Glomerular endothelial cell (primary cell): ENCODE data around the gene STAMBP. TPM values are rescaled to one million over a fixed set of nuclear protein-coding genes. Genes with fewer than 3 reads are reported as not detected.

Experiments
- DNase-seq: peaks from one replicate; pipeline ENCODE4 v3.0.0-alpha.2; 2011; ENCODE audit warnings: low read depth, low spot score; ENCODE audit errors: extremely low read depth
- total RNA-seq: library from RNA; depleted of rRNA; stranded (reverse); fragments of >200 nt; gene quantifications from 2 replicates; pipeline ENCODE4 v1.2.3, GENCODE V29; 2015

Gene STAMBP
- total RNA-seq, 1 donor from 2014 or later, result 24.0 TPM

DNA sequence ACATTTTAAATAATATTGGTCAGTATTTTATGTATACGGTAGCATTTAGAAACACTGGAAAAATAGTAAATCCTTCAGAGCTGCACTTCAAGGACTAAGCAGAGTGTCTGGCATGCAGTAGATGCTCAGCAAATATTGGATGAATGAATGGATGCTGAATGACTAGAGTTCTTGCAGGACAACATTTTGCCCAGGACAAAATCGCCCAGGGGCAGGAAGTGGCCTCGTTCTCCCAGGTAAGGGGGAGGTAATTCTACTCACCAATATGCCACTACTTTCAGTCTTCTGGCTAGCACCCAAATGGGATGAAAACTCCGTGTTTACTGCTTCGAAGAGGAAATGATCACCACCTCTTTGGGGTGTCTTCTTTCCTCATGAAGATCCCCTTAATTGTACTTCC, 93.9 kb downstream of the STAMBP start:
- no peak for DNase-seq

Other genes starting within 250 kb of the STAMBP start
- not detected in 2 replicates for gene NAT8, start 186.5 kb upstream of the STAMBP start, total RNA-seq
- 29.1 and 38.8 TPM in 2 replicates for gene TPRKB, start 91.6 kb upstream of the STAMBP start, total RNA-seq
- gene DUSP11, start 48.9 kb upstream of the STAMBP start, total RNA-seq, result 26.4 and 38.2 TPM in 2 replicates
- not detected in 2 replicates for gene C2orf78, start 44.8 kb upstream of the STAMBP start, total RNA-seq
- gene ACTG2, start 64.0 kb downstream of the STAMBP start, total RNA-seq, result 1.6 TPM in 1 of 2 replicates, not detected in the other
- 54.9 and 63.0 TPM in 2 replicates for gene DGUOK, start 97.9 kb downstream of the STAMBP start, total RNA-seq
- 5.7 and 13.7 TPM in 2 replicates for gene TET3, start 155.9 kb downstream of the STAMBP start, total RNA-seq